IPS DF 6.9 (cell line): ENCODE data around the gene PLCB1.
"Not testable (repeated sequence)": the region's sequence is repeated elsewhere in the genome, so short reads cannot be mapped to it uniquely, and the experiment has no call there.

Experiments
- DNase-seq: peaks from one replicate; pipeline ENCODE4 v3.0.0-alpha.2; 2013; ENCODE audit warnings: low read depth, low spot score
- H3K27ac ChIP-seq: one replicate; pipeline ENCODE4 v1.5.1; 2013; ENCODE audit warnings: low read length, control low read depth
- H3K27me3 ChIP-seq: 2 replicates; pipeline ENCODE4 v1.6.1; 2013; ENCODE audit warnings: mild to moderate bottlenecking, low read length; ENCODE audit not compliant: control insufficient read depth, insufficient read depth
- H3K36me3 ChIP-seq: 2 replicates; pipeline ENCODE4 v1.6.1; 2013; ENCODE audit warnings: low read length; ENCODE audit not compliant: control insufficient read depth, insufficient read depth
- H3K4me1 ChIP-seq: 2 replicates; pipeline ENCODE4 v1.6.1; 2013; ENCODE audit warnings: low read length; ENCODE audit not compliant: control insufficient read depth, insufficient read depth
- H3K4me3 ChIP-seq: 2 replicates; pipeline ENCODE4 v1.5.1; 2013; ENCODE audit warnings: mild to moderate bottlenecking, low read length
- H3K9me3 ChIP-seq: 2 replicates; pipeline ENCODE4 v1.6.1; 2013; ENCODE audit warnings: low read length, inconsistent platforms; ENCODE audit not compliant: control insufficient read depth, insufficient read depth
- WGBS: extraction: QIAGEN DNeasy Blood & Tissue Kit; methylation state at CpG from one replicate; pipeline ENCODE4 v1.1.7; 2013; ENCODE audit warnings: mixed read lengths, missing lambda C conversion rate; ENCODE audit not compliant: insufficient read length, insufficient coverage; 5-methylcytosine and 5-hydroxymethylcytosine counted together

The PLCB1 gene

DNA sequence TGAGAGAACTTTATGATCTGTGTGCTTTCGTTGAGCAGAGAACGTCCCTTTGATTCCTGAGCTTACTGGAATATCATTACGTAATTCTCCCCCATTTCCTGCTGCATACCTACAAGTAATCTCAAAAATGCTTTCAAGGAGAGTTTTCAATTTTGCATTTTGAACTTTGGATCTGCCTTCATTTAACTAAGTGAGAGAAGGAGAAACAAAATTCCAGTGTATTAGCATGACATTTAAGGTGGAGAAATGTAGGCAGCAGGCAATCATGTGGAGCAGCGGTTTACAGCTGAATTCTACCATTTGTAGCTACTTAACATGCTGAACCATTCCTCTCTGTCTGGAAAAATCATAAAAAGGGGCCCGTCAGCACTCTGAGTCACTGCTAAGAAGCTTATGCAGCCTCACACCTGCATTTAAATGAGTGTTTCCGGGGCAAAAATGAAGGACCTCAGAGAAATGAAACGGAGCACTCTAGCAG, 451.5 kb downstream of the PLCB1 start:
- Histone ChIP-seq H3K27ac (no peak overlapping the region), H3K4me3 (no peak overlapping the region), H3K27me3 (no peaks in the 10 kb centered on the region), H3K9me3 (no peaks in the 10 kb centered on the region), H3K4me1 (0 out of 2 replicates have a peak, but pooled peaks cover 2% of the 10 kb centered on the region), H3K36me3 (no peaks in the 10 kb centered on the region)
- no peak for DNase-seq
- no CpG with 5 or more reads among the region's 7 CpGs for WGBS

- Histone ChIP-seq H3K9me3 (no peaks in the 10 kb centered on the region), H3K27me3 (no peaks in the 10 kb centered on the region), H3K4me1 (0 out of 2 replicates have a peak, but pooled peaks cover 2% of the 10 kb centered on the region), H3K4me3 (no peak overlapping the region), H3K36me3 (no peaks in the 10 kb centered on the region), H3K27ac (no peak overlapping the region)
- WGBS: no CpG with 5 or more reads among the region's 1 CpG
- no peak for DNase-seq
These were observed 455.2 kb downstream of the PLCB1 start for GRCh38 chr20:8587251-8587650.

- no peak overlapping the region for H3K4me3 ChIP-seq
- 0 out of 2 replicates have a peak, but pooled peaks cover 2% of the 10 kb centered on the region for H3K4me1 ChIP-seq
- H3K27ac ChIP-seq: no peak overlapping the region
- no peaks in the 10 kb centered on the region for H3K36me3 ChIP-seq
- no CpG with 5 or more reads among the region's 3 CpGs for WGBS
- no peak for DNase-seq
- H3K27me3 ChIP-seq: no peaks in the 10 kb centered on the region
- no peaks in the 10 kb centered on the region for H3K9me3 ChIP-seq
These were observed 455.7 kb downstream of the PLCB1 start for GRCh38 chr20:8587810-8588209.

DNA sequence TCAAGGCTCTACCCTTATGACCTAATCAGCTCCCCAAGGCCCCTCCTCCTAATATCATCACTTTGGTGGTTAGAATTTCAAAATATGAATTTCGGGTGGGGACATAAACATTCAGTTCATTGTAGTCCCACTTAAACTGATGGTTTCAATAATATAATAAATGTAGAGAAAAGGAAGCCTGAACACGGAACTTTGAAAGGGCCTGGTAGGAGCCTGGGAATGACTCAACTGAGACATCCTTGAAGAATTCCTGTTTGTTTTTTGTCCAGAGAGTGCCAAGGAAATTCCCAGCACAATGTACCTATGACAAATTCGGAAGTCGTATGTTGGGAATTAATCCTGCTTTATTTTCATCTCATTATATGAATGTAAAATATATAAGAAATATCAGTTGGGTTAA, 457.9 kb downstream of the PLCB1 start:
- WGBS: no CpG with 5 or more reads among the region's 4 CpGs
- DNase-seq: no peak

DNA sequence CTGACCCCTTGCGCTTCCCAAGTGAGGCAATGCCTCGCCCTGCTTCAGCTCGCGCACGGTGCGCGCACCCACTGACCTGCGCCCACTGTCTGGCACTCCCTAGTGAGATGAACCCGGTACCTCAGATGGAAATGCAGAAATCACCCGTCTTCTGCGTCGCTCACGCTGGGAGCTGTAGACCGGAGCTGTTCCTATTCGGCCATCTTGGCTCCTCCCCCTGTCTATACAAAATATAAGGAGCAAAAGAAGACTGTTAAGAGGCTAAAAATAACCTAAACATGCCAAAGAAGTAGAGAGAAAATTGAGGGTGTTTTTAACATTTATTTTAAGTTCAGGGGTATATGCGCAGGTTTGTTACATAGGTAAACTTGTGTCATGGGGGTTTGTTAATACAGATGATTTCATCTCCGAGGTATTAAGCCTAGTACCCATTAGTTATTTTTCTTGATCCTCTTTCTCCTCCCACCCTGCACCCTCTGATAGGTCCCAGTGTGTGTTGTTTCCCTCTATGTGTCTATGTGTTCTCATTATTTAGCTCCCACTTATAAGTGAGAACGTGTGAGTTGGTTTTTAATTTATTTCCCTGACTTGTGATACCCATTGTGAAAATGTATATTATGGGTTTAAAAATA, 469.0 kb downstream of the PLCB1 start:
- no CpG with 5 or more reads among the region's 18 CpGs for WGBS
- not testable (repeated sequence) for H3K9me3 ChIP-seq, H3K27ac ChIP-seq, H3K36me3 ChIP-seq, H3K4me1 ChIP-seq, H3K4me3 ChIP-seq, H3K27me3 ChIP-seq, DNase-seq

More for the DNA sequence above, 457.9 kb downstream of the PLCB1 start:
- no peaks in the 10 kb centered on the region for H3K4me1 ChIP-seq
- no peaks in the 10 kb centered on the region for H3K27me3 ChIP-seq
- no peaks in the 10 kb centered on the region for H3K36me3 ChIP-seq
- H3K27ac ChIP-seq: no peak overlapping the region
- no peaks in the 10 kb centered on the region for H3K9me3 ChIP-seq
- H3K4me3 ChIP-seq: no peak overlapping the region

GRCh38 chr20:8601542-8601912, 469.5 kb downstream of the PLCB1 start:
- no CpG with 5 or more reads among the region's 1 CpG for WGBS
- Histone ChIP-seq H3K4me3 (no peak overlapping the region), H3K4me1 (no peaks in the 10 kb centered on the region), H3K36me3 (no peaks in the 10 kb centered on the region), H3K27ac (no peak overlapping the region), H3K27me3 (no peaks in the 10 kb centered on the region), H3K9me3 (no peaks in the 10 kb centered on the region)
- no peak for DNase-seq

GRCh38 chr20:8602389-8603116, 470.5 kb downstream of the PLCB1 start:
- Histone ChIP-seq H3K36me3 (no peaks in the 10 kb centered on the region), H3K27me3 (no peaks in the 10 kb centered on the region), H3K27ac (no peak overlapping the region), H3K4me3 (no peak overlapping the region), H3K9me3 (no peaks in the 10 kb centered on the region), H3K4me1 (no peaks in the 10 kb centered on the region)
- no CpG with 5 or more reads among the region's 3 CpGs for WGBS
- DNase-seq: no peak

DNA sequence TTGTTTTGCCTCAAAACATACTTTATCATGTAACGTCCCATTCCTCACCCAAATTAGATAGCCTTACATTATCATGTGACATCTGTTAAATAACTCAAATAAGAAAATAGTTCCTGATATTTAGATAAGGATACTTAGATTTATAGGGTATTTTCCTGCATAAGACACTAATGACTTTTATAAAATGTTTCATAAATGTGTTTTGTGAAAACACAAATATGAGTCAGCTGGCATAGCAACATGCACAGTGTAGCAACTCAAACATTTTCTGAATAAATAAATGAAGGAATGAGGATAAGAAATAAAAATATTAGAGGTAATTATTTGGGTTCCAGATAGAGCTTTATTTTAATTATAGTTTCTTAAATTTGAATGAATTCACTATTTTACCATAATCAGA, 476.4 kb downstream of the PLCB1 start:
- no peaks in the 10 kb centered on the region for H3K27me3 ChIP-seq
- DNase-seq: no peak
- no peak overlapping the region for H3K27ac ChIP-seq
- no CpG with 5 or more reads among the region's 1 CpG for WGBS
- no peaks in the 10 kb centered on the region; the same call in 1 of the 2 replicates for H3K9me3 ChIP-seq
- H3K4me3 ChIP-seq: no peak overlapping the region
- H3K36me3 ChIP-seq: no peaks in the 10 kb centered on the region
- H3K4me1 ChIP-seq: no peaks in the 10 kb centered on the region

DNA sequence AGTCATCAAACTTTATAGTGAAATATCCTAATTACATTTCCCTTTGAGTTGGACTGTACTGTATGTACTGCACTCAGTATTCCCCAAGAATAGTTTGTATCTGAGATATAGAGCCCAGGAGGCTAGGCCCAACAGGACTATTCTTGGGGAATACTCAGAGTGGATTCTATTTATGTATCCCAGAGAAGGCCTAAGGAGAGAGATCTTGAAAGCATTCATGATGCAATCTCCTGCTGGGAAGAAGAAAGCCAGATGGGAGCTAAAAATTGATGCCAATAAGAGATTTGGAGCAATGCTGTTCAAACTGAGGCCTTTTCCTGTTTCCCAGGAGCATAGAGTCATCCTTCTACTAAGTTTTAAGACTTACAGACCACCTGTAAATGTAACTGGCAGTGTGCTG, 484.7 kb downstream of the PLCB1 start:
- H3K4me1 ChIP-seq: no peaks in the 10 kb centered on the region
- no peak for DNase-seq
- no peaks in the 10 kb centered on the region for H3K36me3 ChIP-seq
- H3K9me3 ChIP-seq: no peaks in the 10 kb centered on the region
- H3K4me3 ChIP-seq: no peak overlapping the region
- no peak overlapping the region for H3K27ac ChIP-seq
- H3K27me3 ChIP-seq: no peaks in the 10 kb centered on the region

GRCh38 chr20:8621001-8621400, 488.9 kb downstream of the PLCB1 start:
- H3K4me3 ChIP-seq: no peak overlapping the region
- H3K36me3 ChIP-seq: no peaks in the 10 kb centered on the region
- no CpG with 5 or more reads among the region's 3 CpGs for WGBS
- no peak for DNase-seq
- no peaks in the 10 kb centered on the region for H3K4me1 ChIP-seq
- H3K27ac ChIP-seq: no peak overlapping the region
- no peaks in the 10 kb centered on the region for H3K27me3 ChIP-seq
- no peaks in the 10 kb centered on the region for H3K9me3 ChIP-seq

DNA sequence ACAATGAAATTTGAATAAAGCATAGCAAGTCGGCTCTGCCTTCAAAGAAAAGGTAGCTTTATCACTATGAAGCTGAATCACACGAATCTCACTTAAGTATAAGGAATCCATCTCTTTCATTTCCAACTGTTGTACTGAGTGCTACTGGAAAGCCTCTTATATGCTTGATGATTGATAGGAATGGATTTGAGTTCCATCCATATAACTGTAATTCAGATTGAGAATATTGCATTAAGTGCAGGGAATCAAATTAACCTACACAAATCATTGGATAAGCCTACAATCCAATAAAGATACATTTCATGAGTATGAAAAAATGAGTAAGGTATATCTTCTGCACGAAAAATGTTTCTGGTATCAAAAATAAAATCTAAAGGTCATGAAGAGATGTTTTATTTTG, 492.0 kb downstream of the PLCB1 start:
- DNase-seq: no peak
- no CpG with 5 or more reads among the region's 3 CpGs for WGBS
- H3K27me3 ChIP-seq: no peaks in the 10 kb centered on the region
- H3K4me1 ChIP-seq: no peaks in the 10 kb centered on the region
- H3K36me3 ChIP-seq: no peaks in the 10 kb centered on the region
- no peak overlapping the region for H3K27ac ChIP-seq
- no peaks in the 10 kb centered on the region for H3K9me3 ChIP-seq
- no peak overlapping the region for H3K4me3 ChIP-seq
